Fibroblast of skin of right quadriceps (primary cell): ENCODE measurements around the gene IL15.

Source experiments
- DNase-seq: peaks from one replicate; pipeline ENCODE4 v3.0.0-alpha.2; 2013

Gene IL15

GRCh38 chr4:141705048-141705746 is 68.8 kb downstream of the IL15 start:
- DNase-seq = no peak

GRCh38 chr4:141705747-141706377 is 69.5 kb downstream of the IL15 start:
- DNase-seq = no peak

- no peak for DNase-seq
Measured at GRCh38 chr4:141706445-141706844, 70.1 kb downstream of the IL15 start.

GRCh38 chr4:141711211-141711610 is 74.8 kb downstream of the IL15 start:
- peak; percentile 34 for DNase-seq

- DNase-seq = no peak
Measured at GRCh38 chr4:141713185-141713584, 76.8 kb downstream of the IL15 start.

GRCh38 chr4:141713771-141714445 is 77.5 kb downstream of the IL15 start:
- DNase-seq = peak; percentile 75

GRCh38 chr4:141719585-141719984 is 83.2 kb downstream of the IL15 start:
- DNase-seq = no peak

- DNase-seq = no peak
Measured at GRCh38 chr4:141721174-141721573, 84.8 kb downstream of the IL15 start.

- DNase-seq = no peak
Measured at GRCh38 chr4:141724646-141725045, 88.3 kb downstream of the IL15 start.

GRCh38 chr4:141727420-141727819 is 91.0 kb downstream of the IL15 start:
- no peak for DNase-seq

- DNase-seq = peak; percentile 29
Measured at GRCh38 chr4:141730805-141731204, 94.4 kb downstream of the IL15 start.

- peak; percentile 43 for DNase-seq
Measured at GRCh38 chr4:141731481-141731880, 95.1 kb downstream of the IL15 start.

- peak; percentile 44 for DNase-seq
Measured at GRCh38 chr4:141739636-141740035, 103.3 kb downstream of the IL15 start.

GRCh38 chr4:141746026-141746425 is 109.6 kb downstream of the IL15 start:
- no peak for DNase-seq

GRCh38 chr4:141751806-141752205 is 115.4 kb downstream of the IL15 start:
- DNase-seq = peak; percentile 72

- peak; percentile 33 for DNase-seq
Measured at GRCh38 chr4:141757287-141757686, 120.9 kb downstream of the IL15 start.

GRCh38 chr4:141759796-141760425 is 123.5 kb downstream of the IL15 start:
- DNase-seq = peak; percentile 11

GRCh38 chr4:141761926-141762325 is 125.5 kb downstream of the IL15 start:
- DNase-seq = no peak

GRCh38 chr4:141763374-141763773 is 127.0 kb downstream of the IL15 start:
- DNase-seq = no peak

- peak; percentile 89 for DNase-seq
Measured at GRCh38 chr4:141768954-141769353, 132.6 kb downstream of the IL15 start.

- DNase-seq = no peak
Measured at GRCh38 chr4:141771889-141772830, 135.8 kb downstream of the IL15 start.

GRCh38 chr4:141772838-141773237 is 136.5 kb downstream of the IL15 start:
- DNase-seq = no peak
